GM06990 (cell line): ENCODE results near the gene NDST1.

Experiments used
- DNase-seq: peaks from one replicate; pipeline ENCODE4 v3.0.0-alpha.2; 2011; ENCODE audit not compliant: insufficient read length; ENCODE audit errors: extremely low read depth
- H3K27me3 ChIP-seq: replicated peaks from 2 replicates; pipeline ENCODE4 v1.6.0; 2011; ENCODE audit warnings: low read length; ENCODE audit not compliant: control insufficient read depth, insufficient read depth
- H3K36me3 ChIP-seq: 2 replicates; pipeline ENCODE4 v1.5.1; 2011; ENCODE audit warnings: low read length; ENCODE audit not compliant: control insufficient read depth, insufficient read depth
- H3K4me3 ChIP-seq: replicated peaks from 2 replicates; pipeline ENCODE4 v1.5.1; 2011; ENCODE audit warnings: low read depth, mild to moderate bottlenecking, control low read depth, low read length
- CTCF ChIP-seq: IDR thresholded peaks from 2 replicates; pipeline ENCODE4 v1.5.1; 2011; ENCODE audit warnings: low read length, control low read depth, mild to moderate bottlenecking, inconsistent platforms; ENCODE audit not compliant: insufficient read depth, poor library complexity, severe bottlenecking

The NDST1 gene

GRCh38 chr5:150578781-150579461 lies 71.0 kb downstream of the NDST1 start:
- DNase-seq = no peak
- no peaks in the 10 kb centered on the region for H3K36me3 ChIP-seq
- no peaks in the 10 kb centered on the region; the same call in 1 of the 2 replicates for H3K27me3 ChIP-seq
- TF ChIP-seq CTCF = no peak
- H3K4me3 ChIP-seq = no peak overlapping the region

- TF ChIP-seq CTCF = no peak
- H3K4me3 ChIP-seq = no peak overlapping the region
- DNase-seq = no peak
These were observed 71.8 kb downstream of the NDST1 start for GRCh38 chr5:150579462-150580400.

DNA sequence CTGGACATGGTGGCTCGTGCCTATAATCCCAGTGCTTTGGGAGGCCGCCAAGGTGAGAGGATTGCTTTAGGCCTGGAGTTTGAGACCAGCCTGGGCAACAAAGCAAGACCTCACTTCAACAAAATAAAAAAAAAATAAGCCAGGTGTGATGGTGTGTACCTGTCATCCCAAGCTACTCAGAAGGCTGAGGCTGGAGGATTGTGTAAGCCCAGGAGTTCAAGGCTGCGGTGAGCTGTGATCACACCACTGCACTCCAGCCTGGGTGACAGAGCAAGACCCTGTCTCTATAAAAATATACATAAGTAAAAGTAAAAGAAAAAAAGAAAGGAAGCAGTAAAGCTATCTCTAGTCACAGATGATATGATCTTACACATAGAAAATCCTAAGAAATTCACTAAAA lies 73.0 kb downstream of the NDST1 start:
- Histone ChIP-seq H3K27me3 (no peaks in the 10 kb centered on the region; the same call in 1 of the 2 replicates), H3K36me3 (no peaks in the 10 kb centered on the region), H3K4me3 (no peak overlapping the region)
- TF ChIP-seq CTCF = no peak
- no peak for DNase-seq

More at GRCh38 chr5:150579462-150580400, 71.8 kb downstream of the NDST1 start:
- H3K36me3 ChIP-seq = no peaks in the 10 kb centered on the region
- H3K27me3 ChIP-seq = no peaks in the 10 kb centered on the region; the same call in 1 of the 2 replicates

GRCh38 chr5:150582241-150583109 lies 74.5 kb downstream of the NDST1 start:
- TF ChIP-seq CTCF = no peak

GRCh38 chr5:150583541-150584225 lies 75.8 kb downstream of the NDST1 start:
- DNase-seq = no peak
- Histone ChIP-seq H3K36me3 (no peaks in the 10 kb centered on the region), H3K4me3 (no peak overlapping the region), H3K27me3 (no peaks in the 10 kb centered on the region; the same call in 1 of the 2 replicates)
- no peak for TF ChIP-seq CTCF

More at GRCh38 chr5:150582241-150583109, 74.5 kb downstream of the NDST1 start:
- DNase-seq = no peak
- Histone ChIP-seq H3K4me3 (no peak overlapping the region), H3K27me3 (no peaks in the 10 kb centered on the region; the same call in 1 of the 2 replicates), H3K36me3 (no peaks in the 10 kb centered on the region)
